ENCODE measurements around the gene RAD9A.

DNA sequence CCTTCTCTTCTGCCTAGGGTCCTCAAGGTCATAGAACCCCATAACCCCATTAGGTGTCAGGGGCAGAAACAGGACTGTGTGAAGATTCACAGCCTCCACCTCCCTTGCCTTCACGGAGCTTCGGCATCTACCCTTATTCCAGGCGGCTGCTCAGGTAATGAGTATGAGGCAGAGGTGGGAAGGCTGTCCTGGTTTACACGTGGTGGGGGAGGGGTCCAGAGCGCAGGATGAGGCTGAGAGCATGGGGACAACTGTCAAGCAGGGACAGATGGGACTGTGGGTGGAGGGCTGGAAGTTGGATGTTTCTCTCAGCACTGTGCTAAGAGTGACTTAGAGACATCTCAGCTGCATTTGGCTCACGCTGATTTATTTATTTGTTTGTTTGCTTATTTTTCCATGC is 4.3 kb upstream of the RAD9A start:
- TF ChIP-seq, protein P1, sequence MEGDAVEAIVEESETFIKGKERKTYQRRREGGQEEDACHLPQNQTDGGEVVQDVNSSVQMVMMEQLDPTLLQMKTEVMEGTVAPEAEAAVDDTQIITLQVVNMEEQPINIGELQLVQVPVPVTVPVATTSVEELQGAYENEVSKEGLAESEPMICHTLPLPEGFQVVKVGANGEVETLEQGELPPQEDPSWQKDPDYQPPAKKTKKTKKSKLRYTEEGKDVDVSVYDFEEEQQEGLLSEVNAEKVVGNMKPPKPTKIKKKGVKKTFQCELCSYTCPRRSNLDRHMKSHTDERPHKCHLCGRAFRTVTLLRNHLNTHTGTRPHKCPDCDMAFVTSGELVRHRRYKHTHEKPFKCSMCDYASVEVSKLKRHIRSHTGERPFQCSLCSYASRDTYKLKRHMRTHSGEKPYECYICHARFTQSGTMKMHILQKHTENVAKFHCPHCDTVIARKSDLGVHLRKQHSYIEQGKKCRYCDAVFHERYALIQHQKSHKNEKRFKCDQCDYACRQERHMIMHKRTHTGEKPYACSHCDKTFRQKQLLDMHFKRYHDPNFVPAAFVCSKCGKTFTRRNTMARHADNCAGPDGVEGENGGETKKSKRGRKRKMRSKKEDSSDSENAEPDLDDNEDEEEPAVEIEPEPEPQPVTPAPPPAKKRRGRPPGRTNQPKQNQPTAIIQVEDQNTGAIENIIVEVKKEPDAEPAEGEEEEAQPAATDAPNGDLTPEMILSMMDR (IDR thresholded peaks at IDR 0.05) = no peak
- TF ChIP-seq POLR2A (IDR thresholded peaks at IDR 0.05) = no peak

All from heart left ventricle (tissue), 13 donors.